ENCODE measurements around the gene MARVELD1.

DNA sequence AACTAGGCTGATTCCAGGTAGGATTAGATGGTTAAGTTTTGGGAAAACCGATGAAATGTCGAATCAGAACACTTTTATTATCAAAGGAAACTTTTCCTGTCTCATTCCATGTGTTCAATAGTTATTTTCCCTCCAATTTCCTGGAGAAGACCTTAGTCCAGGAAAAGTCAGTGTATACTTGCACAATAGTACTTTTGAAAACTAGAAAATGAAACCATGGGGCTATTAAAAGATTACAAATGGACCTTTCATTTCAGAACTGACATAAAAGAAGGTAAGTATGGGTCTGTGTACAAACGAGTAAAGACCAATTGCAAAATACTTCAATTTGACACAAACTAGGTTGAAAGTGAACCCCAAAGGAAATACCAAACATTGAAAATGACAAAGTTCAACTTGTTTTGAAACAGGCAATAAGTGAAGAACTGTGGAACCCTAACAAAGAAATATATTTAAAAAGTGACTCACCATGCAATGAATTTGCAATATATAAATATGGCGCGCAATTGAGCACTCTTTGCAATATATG lies 28.6 kb upstream of the MARVELD1 start:
- TF ChIP-seq, protein P1, sequence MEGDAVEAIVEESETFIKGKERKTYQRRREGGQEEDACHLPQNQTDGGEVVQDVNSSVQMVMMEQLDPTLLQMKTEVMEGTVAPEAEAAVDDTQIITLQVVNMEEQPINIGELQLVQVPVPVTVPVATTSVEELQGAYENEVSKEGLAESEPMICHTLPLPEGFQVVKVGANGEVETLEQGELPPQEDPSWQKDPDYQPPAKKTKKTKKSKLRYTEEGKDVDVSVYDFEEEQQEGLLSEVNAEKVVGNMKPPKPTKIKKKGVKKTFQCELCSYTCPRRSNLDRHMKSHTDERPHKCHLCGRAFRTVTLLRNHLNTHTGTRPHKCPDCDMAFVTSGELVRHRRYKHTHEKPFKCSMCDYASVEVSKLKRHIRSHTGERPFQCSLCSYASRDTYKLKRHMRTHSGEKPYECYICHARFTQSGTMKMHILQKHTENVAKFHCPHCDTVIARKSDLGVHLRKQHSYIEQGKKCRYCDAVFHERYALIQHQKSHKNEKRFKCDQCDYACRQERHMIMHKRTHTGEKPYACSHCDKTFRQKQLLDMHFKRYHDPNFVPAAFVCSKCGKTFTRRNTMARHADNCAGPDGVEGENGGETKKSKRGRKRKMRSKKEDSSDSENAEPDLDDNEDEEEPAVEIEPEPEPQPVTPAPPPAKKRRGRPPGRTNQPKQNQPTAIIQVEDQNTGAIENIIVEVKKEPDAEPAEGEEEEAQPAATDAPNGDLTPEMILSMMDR (IDR thresholded peaks at IDR 0.05) = no peak
- no peak for TF ChIP-seq POLR2A (IDR thresholded peaks at IDR 0.05)
